Keratinocyte (primary cell): ENCODE results near the gene SPATC1L.

Experiments used
- EZH2 ChIP-seq: IDR thresholded peaks from one replicate; pipeline ENCODE4 v1.6.1; 2012; ENCODE audit warnings: inconsistent platforms, mild to moderate bottlenecking, low read length, moderate library complexity
- TF ChIP-seq, protein P1 (sequence below), 3 experiments: IDR thresholded peaks in 1 of 3; conservative IDR thresholded peaks in 1 of 3; optimal IDR thresholded peaks in 1 of 3; 2 replicates in 2 of 3; 3 replicates in 1 of 3; pipeline versions ENCODE3 to v1.5.1; 2011; ENCODE audit warnings: low read length in 3 of 3, mild to moderate bottlenecking in 3 of 3, moderate library complexity in 2 of 3, control low read depth in 1 of 3, inconsistent platforms in 1 of 3; ENCODE audit not compliant: insufficient read depth in 2 of 3; ENCODE audit errors: extremely low read depth in 1 of 3

DNA sequence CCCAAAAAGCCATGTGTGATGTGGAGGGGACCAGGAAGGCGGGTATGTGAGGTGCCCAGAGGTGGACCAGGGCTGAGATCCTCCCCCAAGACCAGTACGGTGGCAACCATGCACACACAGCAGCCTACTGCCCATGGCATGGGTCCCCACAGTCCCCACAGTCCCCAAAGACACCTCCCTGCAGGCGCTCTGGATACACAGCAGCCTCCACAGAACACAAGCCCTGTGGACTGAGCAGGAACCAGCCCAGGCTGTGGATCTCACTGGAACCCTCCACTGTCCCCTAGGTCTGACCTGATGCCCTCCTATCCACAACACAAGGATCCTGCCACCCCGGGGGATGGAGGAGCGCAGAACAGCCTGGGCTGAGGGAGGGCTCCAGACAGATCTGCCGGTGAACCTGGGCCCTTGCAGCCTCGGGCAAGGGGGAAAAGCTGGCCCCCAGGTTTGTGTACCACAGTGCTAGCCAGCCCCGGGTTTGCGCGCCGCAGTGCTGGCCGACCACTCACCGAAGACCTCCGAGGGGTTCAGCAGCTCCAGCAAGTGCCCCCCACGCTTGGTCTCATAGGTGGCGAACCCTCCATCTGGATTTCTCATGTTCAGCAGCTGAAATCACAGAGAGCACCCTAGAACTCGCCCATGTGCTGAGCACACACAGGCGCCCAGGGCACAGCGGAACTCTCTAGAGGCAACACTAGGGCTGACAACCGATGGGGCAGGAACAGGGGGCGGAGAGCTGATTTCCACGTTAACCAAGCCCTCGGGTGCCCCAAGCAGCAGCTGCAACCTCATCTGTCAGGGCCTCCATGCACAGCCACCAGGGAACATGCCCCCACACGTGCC is 22.1 kb upstream of the SPATC1L start:
- TF ChIP-seq EZH2, result no peak
- TF ChIP-seq, protein P1, sequence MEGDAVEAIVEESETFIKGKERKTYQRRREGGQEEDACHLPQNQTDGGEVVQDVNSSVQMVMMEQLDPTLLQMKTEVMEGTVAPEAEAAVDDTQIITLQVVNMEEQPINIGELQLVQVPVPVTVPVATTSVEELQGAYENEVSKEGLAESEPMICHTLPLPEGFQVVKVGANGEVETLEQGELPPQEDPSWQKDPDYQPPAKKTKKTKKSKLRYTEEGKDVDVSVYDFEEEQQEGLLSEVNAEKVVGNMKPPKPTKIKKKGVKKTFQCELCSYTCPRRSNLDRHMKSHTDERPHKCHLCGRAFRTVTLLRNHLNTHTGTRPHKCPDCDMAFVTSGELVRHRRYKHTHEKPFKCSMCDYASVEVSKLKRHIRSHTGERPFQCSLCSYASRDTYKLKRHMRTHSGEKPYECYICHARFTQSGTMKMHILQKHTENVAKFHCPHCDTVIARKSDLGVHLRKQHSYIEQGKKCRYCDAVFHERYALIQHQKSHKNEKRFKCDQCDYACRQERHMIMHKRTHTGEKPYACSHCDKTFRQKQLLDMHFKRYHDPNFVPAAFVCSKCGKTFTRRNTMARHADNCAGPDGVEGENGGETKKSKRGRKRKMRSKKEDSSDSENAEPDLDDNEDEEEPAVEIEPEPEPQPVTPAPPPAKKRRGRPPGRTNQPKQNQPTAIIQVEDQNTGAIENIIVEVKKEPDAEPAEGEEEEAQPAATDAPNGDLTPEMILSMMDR (optimal IDR thresholded peaks at IDR 0.05 in 1 of 3, IDR thresholded peaks at IDR 0.05 in 1 of 3, conservative IDR thresholded peaks at IDR 0.05 in 1 of 3; ENCODE audit: extremely low read depth in 1 of 3, insufficient read depth in 2 of 3, low read length in 3 of 3), result no peak
